ENCODE data around the gene AKAP8L.

Gene AKAP8L

DNA sequence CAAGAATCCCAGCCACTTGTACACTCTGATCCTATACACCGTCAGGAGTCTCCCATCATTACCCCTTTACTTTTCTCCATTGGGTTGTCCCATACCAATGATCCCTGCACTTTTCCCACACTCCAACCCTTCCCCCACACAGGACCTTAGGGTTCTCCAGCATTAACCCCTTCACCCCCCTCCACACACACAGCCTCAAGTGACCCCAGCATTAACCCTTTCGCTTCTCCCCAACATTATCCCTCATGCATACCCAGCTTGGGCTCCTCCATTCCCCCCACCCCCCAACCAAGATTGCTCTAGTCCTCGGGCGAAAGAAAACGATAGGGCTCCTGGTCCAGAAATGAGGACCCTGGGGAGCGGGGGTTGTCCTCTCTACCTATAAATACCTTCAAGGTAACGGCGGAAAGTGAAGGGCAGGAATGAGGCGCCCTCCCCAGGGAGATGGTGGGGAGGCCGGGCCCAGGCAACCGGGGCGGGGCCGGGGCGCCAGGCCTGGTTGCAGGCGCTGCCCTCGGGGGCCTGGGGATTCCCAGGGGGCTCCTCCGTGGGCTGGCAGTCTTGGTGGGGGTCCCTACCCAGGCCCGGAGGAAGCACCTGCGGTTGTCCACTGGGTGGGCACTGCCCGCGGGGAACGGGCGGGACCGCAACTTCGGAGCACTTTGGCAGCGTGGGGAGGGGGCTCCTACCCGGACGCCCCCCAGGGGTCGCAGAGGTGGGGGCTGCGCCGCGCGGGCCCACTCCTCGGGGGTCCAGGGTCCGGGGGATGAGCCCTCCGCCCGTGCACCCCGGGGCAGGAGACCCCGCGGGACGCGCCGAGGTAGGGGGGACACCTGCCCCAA is 30.2 kb upstream of the AKAP8L start:
- DNase-seq, result no peak

DNA sequence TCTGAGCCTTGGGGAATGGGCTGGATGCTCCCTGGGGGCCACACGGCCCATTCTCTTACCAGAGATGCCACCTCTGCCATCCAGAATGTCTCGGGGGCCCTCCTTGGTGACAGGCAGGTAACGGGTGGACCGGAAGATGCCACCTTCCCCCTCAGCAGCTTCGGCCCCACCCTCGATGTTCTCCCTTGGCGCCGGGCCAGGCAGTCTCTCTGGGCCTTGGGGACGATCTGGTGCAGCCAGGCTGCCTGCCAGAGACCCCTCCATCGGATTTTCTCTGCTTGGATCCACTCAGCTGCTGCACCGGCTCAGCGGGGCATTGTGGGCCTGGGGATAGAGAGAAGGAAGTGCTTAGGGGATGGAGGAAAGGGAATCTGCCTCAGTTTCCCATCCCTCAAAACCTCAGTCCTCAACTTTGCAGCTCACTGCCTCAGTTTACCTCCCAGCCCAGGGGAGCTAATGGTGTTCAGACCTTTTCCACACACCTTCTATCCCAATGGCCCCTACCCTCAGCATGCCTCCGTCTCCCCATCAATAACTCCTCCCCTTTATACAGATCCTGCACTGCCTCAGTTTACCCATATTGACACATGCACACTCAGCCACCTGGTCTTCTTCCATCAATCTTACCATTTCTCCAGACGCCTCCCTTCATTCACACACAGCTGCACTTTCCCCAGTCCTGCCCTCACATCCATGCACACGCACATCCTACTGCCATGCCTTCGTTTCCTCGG is 29.4 kb upstream of the AKAP8L start:
- DNase-seq, result no peak

DNA sequence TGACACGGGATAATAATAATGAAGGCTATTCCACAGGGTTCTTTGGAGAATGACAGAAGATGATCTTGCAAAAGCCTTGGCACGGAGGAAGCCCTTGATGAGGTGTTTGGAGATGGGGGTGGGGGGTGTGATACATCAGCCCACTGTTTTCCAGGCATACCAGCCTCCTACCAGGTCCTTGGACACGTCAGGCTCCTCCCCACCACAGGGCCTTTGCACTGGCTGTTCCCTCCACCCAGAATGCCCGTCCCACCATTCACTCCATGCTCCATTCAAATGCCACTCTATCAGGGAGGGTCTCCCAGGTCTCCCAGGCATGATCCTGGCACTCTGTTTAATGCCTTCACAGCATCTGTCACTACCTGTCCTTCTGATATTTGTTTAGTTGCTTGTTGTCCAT is 28.3 kb upstream of the AKAP8L start:
- DNase-seq, result no peak

DNA sequence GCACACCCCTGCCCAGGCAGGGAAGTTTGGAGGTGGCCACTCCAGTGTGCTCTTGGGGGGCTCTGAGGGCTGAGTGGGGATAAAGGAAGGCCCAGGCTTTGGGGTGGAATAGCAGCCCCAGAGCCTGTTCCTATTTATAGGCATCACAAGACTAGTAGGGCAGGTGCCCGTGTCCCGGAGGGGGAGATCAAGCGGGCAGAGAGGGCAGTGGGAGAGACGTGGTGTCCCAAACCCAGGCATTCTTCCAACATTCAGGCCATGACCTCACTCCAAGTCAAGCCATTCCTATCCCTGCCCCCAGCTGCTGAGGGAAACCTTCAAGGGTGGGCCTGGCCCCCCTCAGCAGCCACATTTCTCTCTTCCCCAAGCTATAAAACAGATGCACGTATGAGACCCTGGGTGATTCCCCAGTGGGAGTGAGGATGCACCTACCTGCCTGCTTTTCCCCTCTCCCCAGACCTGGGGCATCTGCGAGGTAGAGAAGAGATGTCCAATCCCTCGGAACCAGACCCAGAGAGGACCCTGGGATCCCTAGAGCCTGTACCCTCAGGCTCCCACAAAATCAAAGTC is 27.1 kb upstream of the AKAP8L start:
- DNase-seq, result no peak

DNA sequence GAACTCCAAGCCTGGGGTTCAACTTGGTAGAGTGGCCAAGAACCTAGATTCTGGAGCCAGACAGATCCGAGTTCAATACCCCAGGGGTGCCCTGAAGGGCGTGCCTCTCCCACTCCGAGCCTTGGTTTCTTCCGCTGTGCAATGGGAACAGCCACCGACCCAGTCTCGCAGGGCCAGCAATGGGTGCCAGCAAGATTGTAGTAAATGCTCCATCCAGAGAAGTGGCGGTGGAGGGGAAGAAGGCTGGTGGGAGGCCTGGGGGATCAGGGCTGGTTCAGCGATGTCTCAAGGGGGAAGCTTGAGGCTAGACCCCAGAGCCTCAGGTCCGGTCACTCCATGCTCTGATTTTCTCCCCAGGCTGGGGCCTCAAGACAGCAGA is 26.4 kb upstream of the AKAP8L start:
- DNase-seq, result no peak

DNA sequence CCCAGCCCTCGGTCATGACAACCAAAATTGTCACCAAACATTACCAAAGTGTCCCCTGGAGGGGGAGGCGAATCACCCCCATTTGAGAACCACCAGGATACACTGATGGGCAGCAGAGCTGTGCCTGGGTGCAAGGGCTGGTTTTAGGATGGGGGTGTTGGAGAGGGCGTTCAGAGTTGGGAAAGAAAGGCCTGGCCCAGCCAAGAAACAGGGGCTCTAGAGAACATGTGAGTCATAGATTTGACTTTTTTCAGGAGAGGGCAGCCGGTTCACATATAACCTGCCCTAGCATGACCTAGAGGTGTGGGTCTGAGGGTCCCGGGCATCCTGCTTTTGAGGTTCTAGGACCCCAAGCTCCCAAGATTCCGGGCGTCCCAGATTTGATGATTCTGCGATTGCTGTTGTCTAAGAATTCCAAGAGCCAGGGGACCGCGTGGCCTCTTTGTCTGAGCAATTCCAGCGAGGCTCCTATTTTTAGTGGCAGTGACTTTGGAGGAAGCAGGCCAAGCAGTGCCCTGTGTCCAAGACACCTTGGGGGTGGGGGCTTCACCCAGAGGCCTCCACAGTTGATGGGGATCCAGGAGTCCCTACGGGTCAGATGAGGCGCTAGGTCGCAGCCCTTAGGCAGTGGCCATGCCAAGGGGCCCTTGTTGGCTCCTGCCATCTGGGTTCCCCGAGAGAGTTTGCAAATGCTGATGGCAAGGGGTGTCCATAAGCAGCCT is 25.9 kb upstream of the AKAP8L start:
- no peak for DNase-seq

DNA sequence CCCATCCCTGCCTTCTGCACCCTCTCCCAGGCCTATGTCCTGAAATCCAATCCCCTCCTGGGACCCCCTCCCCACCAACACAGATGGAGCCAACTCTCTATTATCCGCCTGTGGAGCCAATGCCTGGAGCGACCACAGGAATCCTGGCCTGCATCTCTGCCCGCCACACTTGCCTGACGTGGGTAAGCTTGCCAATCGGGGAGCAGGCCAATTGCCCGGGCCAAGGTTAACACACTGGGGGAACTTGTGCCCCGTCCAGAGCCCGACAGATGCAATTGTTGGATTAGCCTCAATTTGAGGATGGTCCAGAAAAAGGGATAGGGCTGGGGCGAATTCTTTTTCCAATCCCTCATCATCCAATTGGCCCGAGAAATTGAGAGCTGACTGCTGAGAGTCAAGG is 25.1 kb upstream of the AKAP8L start:
- no peak for DNase-seq

DNA sequence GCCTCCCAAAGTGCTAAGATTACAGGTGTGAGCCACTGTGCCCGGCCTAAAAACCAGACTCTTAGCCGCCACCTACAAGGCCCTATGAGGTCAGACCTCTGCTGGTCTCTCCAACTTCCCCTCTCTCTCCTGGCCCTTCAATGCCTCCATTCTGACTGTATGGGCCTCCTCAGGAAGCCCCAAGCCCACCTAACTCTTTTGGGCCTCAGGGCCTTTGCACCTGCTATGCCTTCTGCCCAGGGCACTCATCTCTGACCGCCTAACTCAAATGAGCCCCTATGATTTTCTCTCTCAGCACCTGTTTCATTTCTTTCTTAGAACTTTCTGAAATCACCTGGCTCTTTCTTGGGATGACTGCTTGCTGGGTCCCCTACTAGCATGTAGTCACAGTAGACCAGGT is 24.5 kb upstream of the AKAP8L start:
- DNase-seq, result no peak

DNA sequence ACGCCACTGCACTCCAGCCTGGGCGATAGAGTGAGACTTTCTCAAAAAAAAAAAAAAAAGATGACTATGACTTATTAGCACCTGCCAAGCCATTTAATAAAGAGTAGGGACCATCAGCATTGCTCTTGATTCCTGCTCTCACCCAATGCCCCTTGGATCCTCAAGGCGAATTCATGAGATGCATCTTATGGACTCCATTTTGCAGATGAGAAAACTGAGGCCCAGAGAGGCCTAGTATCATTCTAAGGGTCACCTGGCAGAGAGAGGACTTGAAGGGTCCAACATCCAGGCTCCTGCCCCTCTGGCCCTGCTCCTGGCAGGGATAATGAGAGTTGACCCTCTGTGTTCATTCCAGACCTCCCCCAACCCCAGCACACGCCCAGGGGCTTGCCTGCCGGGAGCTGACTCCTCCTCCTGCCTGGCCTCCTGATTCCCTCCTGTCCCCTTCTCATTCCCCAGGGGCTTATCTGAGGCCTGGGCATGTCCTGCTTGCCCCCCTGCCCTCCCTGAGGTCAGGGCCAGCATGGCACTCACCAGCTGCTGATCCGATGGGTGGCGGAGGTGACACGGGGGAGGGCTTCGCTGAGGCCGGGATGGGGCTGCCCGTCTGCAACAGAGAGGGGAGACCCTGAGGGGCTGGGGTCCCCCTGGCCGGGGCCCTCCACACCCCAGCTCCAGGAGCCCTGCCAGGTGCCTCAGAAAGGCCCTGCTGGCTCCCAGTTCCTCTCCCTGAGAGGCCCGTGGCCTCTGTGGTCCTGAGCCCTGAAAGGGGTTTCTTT is 23.5 kb upstream of the AKAP8L start:
- no peak for DNase-seq

DNA sequence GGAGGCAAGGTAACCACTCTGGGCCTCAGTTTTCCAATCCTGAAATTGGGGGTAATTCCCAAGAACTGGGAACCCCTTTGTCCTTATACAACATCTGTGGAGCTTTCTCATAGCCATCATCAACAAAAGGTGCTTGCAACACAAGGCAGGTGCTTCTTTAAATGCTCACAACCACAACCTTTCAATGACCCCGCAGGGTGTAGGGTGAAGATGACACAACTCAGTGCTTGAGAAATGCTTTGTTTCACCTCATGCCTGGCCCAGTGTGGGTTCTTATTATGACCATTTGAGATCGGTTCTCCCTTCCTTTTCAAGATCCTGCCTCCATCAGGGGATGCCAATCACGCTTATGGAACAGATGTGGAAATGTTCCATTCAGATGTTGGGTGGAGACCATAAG is 22.5 kb upstream of the AKAP8L start:
- DNase-seq, result no peak

DNA sequence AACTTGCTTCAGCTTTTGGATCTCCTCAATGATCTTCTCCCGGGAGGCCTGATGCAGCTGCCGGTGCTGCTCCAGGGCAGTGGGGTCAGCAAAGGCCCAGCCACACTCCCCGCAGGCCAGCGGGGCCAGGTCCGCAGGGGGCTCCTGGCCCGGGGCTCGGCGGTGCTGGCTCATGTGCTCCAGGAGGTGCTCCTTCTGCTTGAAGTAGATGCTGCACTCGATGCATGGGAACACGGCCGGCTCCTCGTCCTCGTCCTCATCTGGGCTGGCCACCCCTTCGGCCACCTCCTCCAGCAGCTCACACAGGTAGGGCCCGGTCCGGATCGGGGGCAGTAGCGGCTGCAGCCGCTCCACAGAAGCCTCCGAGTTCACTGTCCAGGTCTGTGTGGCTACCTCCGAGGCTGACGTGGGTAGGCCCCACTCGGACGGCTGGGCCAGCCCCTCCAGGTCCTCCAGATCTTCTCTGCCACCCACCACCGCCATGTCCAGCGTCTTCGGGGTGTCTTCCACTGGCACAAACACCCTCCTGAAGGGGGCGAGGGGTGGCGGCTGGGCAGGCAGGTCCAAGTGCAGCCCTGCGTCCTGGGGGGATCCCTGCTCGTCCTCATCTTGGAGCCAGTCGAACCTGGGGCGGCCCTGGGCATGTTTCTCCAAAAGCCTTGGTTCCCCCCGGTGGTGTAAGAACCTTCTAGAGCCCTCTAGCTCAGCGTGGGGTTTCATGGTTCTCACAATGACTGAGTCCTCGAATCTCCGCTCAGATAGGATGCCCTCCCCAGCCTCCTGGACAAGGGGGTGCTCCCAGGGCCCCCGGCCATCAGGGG is 21.2 kb upstream of the AKAP8L start:
- DNase-seq, result no peak

DNA sequence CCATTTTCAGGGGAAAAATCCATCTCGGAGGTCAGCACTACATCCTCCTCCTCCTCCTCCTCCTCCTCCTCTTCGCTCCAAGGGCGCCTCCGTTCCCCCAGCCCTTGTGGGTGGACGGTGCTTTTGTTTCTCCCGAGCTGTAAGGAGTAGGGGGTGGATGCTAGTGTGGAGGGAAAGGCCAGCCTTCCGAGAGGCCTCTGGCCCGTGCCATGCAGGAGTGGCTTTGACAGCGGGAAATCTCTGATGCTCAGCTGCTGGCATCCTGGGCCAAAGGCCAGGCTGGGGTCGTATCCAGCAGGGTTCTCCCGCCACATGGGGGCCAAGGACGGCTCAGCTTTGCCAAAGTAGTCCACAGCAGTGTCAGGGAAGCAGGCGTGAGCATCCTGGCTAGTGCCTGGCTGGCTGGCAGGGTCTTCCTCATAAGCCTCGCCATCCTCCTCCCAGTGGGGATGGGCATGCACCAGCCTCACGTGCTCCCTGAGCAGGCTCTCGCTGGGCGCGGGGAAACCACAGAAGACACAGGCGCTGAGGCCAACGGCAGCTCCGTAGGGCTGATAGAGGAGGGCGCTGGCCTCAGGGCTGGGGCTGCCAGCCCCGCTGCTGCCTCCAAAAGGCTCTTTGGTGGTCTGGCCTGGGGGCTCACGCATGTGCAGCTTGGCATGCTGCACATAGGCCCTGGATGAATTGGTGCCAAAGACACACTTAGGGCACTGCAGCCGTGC is 20.5 kb upstream of the AKAP8L start:
- no peak for DNase-seq

DNA sequence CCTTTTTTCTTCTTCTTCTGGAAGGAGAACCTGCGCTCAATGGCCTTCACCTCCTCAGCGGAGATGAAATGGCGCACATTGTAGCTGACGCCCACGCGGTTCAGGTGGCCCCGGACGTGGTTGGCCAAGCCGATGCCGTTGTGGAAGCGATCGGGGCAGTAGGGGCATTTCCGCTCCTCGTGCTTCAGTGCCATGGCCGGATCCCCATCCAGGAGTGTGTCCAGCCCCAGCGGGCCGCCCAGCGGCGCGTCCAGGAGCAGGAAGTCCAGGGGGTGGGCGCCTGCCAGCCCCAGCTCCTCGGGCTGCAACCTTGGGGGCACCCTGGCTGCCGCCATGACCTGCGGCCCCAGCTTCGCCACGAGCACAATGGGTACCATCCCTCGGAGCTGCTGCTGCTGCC is 19.8 kb upstream of the AKAP8L start:
- DNase-seq, result no peak

DNA sequence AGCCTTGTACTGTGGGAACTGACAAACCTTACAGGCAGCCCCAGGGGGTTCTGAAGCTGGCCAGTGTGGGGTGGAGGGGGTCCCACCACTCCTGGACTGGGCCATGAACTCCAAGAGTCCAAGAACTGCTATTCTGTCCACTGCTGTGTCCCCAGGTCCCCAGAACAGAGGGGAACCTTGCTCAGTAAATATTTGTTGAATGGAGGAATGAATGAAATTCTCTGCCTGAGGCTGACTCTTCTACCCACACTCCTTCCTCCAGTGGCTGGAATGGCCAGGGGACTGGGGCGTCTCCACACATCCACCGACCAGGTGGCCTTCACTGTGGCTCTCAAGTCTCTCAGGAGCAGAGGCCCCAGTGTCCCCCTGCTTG is 19.3 kb upstream of the AKAP8L start:
- DNase-seq, result no peak

DNA sequence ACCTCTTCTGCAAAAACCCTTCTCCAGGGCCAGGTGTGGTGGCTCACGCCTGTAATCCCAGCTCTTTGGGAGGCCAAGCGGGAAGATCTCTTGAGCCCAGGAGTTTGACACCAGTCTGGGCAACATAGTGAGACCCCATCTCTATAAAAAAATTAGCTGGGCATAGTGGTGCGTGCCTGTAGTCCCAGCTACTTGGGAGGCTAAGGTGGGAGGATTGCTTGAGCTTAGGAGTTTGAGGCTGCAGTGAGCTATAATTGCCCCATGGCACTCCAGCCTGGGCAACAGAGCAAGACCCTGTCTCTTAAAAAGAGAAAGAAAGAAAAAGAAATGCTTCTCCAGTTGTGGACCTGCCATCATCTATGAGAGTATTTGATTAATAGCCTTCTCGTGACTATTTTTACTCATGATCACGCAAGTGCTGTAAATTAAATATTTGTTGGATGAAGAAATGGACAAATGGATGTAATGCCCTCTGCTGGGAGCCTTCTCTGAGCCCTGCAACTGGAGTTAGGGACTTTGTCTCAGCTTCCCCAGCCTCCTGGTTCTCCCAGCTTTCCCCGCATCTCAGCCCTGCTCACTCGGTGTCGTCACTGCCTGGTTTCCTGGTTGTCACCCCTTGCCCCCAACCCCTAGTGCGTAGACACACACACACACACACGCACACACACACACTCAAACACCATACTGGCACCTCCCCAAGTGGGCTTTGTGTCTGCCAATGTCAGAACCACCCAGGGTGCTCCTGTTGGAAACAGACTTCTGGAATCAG is 18.8 kb upstream of the AKAP8L start:
- DNase-seq, result no peak

DNA sequence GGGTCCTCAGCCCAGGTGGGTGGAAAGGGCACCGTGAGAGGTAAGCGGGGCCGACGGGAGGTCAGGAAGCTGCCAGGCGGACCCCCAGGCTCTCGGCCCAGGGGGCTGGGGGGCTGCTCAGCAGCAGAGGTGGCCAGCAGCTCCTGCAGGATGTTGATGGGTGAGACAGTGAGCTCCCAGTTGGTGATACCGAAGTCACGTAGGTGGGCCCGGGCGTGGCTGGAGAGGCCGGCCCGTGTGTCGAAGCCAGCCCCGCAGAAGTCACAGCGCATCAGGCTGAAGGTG is 18.0 kb upstream of the AKAP8L start:
- no peak for DNase-seq

DNA sequence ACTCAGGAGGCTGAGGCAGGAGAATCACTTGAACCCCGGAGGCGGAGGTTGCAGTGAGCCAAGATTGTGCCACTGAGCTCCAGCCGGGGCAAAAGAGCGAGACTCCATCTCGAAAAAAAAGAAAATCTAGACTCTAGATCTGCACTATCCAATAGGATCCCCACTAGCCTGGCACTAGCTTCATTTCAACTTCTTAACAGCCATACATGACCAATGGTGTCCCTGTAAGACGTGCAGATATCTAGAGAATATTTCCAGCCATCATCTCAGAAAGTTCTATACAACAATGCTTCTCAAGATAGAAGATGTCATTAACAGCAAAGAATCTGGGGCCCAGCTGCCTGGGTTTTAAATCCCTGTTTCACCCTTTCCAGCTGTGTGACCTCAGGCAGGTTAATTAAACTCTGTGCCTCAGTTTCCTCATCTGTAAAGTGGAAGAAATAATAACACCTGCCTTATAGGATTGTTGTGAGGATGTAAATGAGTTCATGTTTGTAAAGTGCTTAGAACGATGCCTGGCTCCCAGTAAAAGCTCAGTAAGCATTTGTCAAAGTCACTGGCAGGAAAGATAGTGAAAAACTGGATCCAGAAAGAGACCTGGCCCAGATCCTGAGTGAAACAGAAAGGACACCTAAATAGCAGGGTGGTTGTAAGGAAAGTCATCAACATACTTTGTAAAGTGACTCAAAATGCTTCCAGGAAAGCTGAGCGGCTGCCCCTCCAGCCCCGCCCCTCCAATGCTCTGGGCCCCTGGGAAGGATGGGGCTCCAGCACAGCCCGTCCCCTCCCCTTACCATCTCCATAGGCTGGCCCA is 17.4 kb upstream of the AKAP8L start:
- DNase-seq, result no peak

DNA sequence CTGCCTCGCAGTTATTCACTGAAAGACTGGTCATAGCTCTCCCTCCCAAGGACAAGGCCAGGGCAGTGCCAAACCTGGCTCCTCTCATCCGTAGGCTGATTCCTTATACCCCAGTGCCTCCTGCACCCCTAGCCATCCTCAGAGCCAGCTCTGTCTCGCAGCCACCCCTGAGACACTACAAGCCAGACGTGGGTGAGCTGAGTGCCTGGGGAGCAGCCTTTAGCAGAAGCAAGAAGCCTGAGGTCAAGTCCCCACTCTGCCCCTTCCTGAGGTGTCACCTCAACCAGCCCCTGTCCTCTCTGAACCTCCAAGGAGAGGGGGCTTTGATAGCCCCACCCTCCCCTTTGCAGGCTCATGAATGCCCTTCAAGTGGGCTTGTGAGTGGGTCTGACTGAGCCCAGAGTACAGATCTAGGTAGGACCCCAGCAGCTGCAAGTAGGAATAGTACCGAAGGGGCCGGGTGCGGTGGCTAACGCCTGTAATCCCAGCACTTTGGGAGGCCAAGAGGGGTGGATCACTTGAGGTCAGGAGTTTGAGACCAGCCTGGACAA is 14.8 kb upstream of the AKAP8L start:
- no peak for DNase-seq

Measured in CD4-positive, alpha-beta T cell treated with Interferon alpha-2 for 1 hour (primary cell).